ENCODE data around the gene CRB2.

The CRB2 gene

GRCh38 chr9:123338710-123339665, 17.0 kb upstream of the CRB2 start:
- Histone ChIP-seq H3K27me3 (ENCODE audit: control insufficient read depth, insufficient read depth, low read length, poor library complexity, severe bottlenecking) (no peaks in the 10 kb centered on the region), H3K9me3 (ENCODE audit: control insufficient read depth, low read length) (no peaks in the 10 kb centered on the region), H3K4me1 (ENCODE audit: control insufficient read depth, insufficient read depth, low read length) (peaks cover 12% of the 10 kb centered on the region), H3K36me3 (ENCODE audit: control insufficient read depth, insufficient read depth, low read length) (no peaks in the 10 kb centered on the region), H3K4me3 (ENCODE audit: insufficient read depth, low read depth, low read length) (no peak overlapping the region), H3K27ac (ENCODE audit: insufficient read depth, low read depth, low read length, poor library complexity, severe bottlenecking) (no peak overlapping the region)
- WGBS, 2 experiments = 88 to 89% methylated on average over 35 of the region's 35 CpGs

- 77 to 80% methylated on average over 32 of the region's 32 CpGs for WGBS, 2 experiments
- H3K27me3 ChIP-seq (ENCODE audit: control insufficient read depth, insufficient read depth, low read length, poor library complexity, severe bottlenecking) = no peaks in the 10 kb centered on the region
- H3K4me3 ChIP-seq (ENCODE audit: insufficient read depth, low read depth, low read length) = no peak overlapping the region
- no peaks in the 10 kb centered on the region for H3K36me3 ChIP-seq (ENCODE audit: control insufficient read depth, insufficient read depth, low read length)
- H3K4me1 ChIP-seq (ENCODE audit: control insufficient read depth, insufficient read depth, low read length) = peaks cover 12% of the 10 kb centered on the region
- no peaks in the 10 kb centered on the region for H3K9me3 ChIP-seq (ENCODE audit: control insufficient read depth, low read length)
- no peak overlapping the region for H3K27ac ChIP-seq (ENCODE audit: insufficient read depth, low read depth, low read length, poor library complexity, severe bottlenecking)
Measured at GRCh38 chr9:123339666-123340510, 16.1 kb upstream of the CRB2 start.

GRCh38 chr9:123341816-123342215, 14.2 kb upstream of the CRB2 start:
- Histone ChIP-seq H3K27me3 (ENCODE audit: control insufficient read depth, insufficient read depth, low read length, poor library complexity, severe bottlenecking) (no peaks in the 10 kb centered on the region), H3K9me3 (ENCODE audit: control insufficient read depth, low read length) (no peaks in the 10 kb centered on the region), H3K4me1 (ENCODE audit: control insufficient read depth, insufficient read depth, low read length) (no peaks in the 10 kb centered on the region), H3K36me3 (ENCODE audit: control insufficient read depth, insufficient read depth, low read length) (no peaks in the 10 kb centered on the region), H3K27ac (ENCODE audit: insufficient read depth, low read depth, low read length, poor library complexity, severe bottlenecking) (no peak overlapping the region), H3K4me3 (ENCODE audit: insufficient read depth, low read depth, low read length) (no peak overlapping the region)
- 88 to 91% methylated on average over 6 of the region's 6 CpGs for WGBS, 2 experiments

- H3K4me1 ChIP-seq (ENCODE audit: control insufficient read depth, insufficient read depth, low read length) = no peaks in the 10 kb centered on the region
- 89 to 91% methylated on average over 5 of the region's 5 CpGs for WGBS, 2 experiments
- no peak overlapping the region for H3K27ac ChIP-seq (ENCODE audit: insufficient read depth, low read depth, low read length, poor library complexity, severe bottlenecking)
- no peaks in the 10 kb centered on the region for H3K9me3 ChIP-seq (ENCODE audit: control insufficient read depth, low read length)
- no peak overlapping the region for H3K4me3 ChIP-seq (ENCODE audit: insufficient read depth, low read depth, low read length)
- no peaks in the 10 kb centered on the region for H3K36me3 ChIP-seq (ENCODE audit: control insufficient read depth, insufficient read depth, low read length)
- no peaks in the 10 kb centered on the region for H3K27me3 ChIP-seq (ENCODE audit: control insufficient read depth, insufficient read depth, low read length, poor library complexity, severe bottlenecking)
Measured at GRCh38 chr9:123342247-123342646, 13.8 kb upstream of the CRB2 start.

- Histone ChIP-seq H3K27ac (ENCODE audit: insufficient read depth, low read depth, low read length, poor library complexity, severe bottlenecking) (no peak overlapping the region), H3K36me3 (ENCODE audit: control insufficient read depth, insufficient read depth, low read length) (no peaks in the 10 kb centered on the region), H3K4me1 (ENCODE audit: control insufficient read depth, insufficient read depth, low read length) (no peaks in the 10 kb centered on the region), H3K9me3 (ENCODE audit: control insufficient read depth, low read length) (no peaks in the 10 kb centered on the region), H3K27me3 (ENCODE audit: control insufficient read depth, insufficient read depth, low read length, poor library complexity, severe bottlenecking) (no peaks in the 10 kb centered on the region), H3K4me3 (ENCODE audit: insufficient read depth, low read depth, low read length) (no peak overlapping the region)
- 75 to 78% methylated on average over 13 of the region's 13 CpGs for WGBS, 2 experiments
Measured at GRCh38 chr9:123343443-123344191, 12.4 kb upstream of the CRB2 start.

- H3K4me3 ChIP-seq (ENCODE audit: insufficient read depth, low read depth, low read length) = no peak overlapping the region
- H3K9me3 ChIP-seq (ENCODE audit: control insufficient read depth, low read length) = no peaks in the 10 kb centered on the region
- no peaks in the 10 kb centered on the region for H3K36me3 ChIP-seq (ENCODE audit: control insufficient read depth, insufficient read depth, low read length)
- no peak overlapping the region for H3K27ac ChIP-seq (ENCODE audit: insufficient read depth, low read depth, low read length, poor library complexity, severe bottlenecking)
- H3K27me3 ChIP-seq (ENCODE audit: control insufficient read depth, insufficient read depth, low read length, poor library complexity, severe bottlenecking) = no peaks in the 10 kb centered on the region
- WGBS, 2 experiments = 95% methylated on average over 9 of the region's 9 CpGs
- no peaks in the 10 kb centered on the region for H3K4me1 ChIP-seq (ENCODE audit: control insufficient read depth, insufficient read depth, low read length)
Measured at GRCh38 chr9:123344192-123344949, 11.6 kb upstream of the CRB2 start.

GRCh38 chr9:123345567-123345955, 10.4 kb upstream of the CRB2 start:
- no peaks in the 10 kb centered on the region for H3K4me1 ChIP-seq (ENCODE audit: control insufficient read depth, insufficient read depth, low read length)
- H3K27ac ChIP-seq (ENCODE audit: insufficient read depth, low read depth, low read length, poor library complexity, severe bottlenecking) = no peak overlapping the region
- 64 to 66% methylated on average over 6 of the region's 6 CpGs for WGBS, 2 experiments
- no peaks in the 10 kb centered on the region for H3K27me3 ChIP-seq (ENCODE audit: control insufficient read depth, insufficient read depth, low read length, poor library complexity, severe bottlenecking)
- H3K36me3 ChIP-seq (ENCODE audit: control insufficient read depth, insufficient read depth, low read length) = no peaks in the 10 kb centered on the region
- H3K4me3 ChIP-seq (ENCODE audit: insufficient read depth, low read depth, low read length) = no peak overlapping the region
- H3K9me3 ChIP-seq (ENCODE audit: control insufficient read depth, low read length) = no peaks in the 10 kb centered on the region

GRCh38 chr9:123346026-123346425, 10.0 kb upstream of the CRB2 start:
- Histone ChIP-seq H3K27me3 (ENCODE audit: control insufficient read depth, insufficient read depth, low read length, poor library complexity, severe bottlenecking) (no peaks in the 10 kb centered on the region), H3K27ac (ENCODE audit: insufficient read depth, low read depth, low read length, poor library complexity, severe bottlenecking) (no peak overlapping the region), H3K9me3 (ENCODE audit: control insufficient read depth, low read length) (no peaks in the 10 kb centered on the region), H3K36me3 (ENCODE audit: control insufficient read depth, insufficient read depth, low read length) (no peaks in the 10 kb centered on the region), H3K4me1 (ENCODE audit: control insufficient read depth, insufficient read depth, low read length) (no peaks in the 10 kb centered on the region), H3K4me3 (ENCODE audit: insufficient read depth, low read depth, low read length) (no peak overlapping the region)
- 93 to 94% methylated on average over 9 of the region's 9 CpGs for WGBS, 2 experiments

GRCh38 chr9:123346826-123347225, 9.2 kb upstream of the CRB2 start:
- Histone ChIP-seq H3K36me3 (ENCODE audit: control insufficient read depth, insufficient read depth, low read length) (no peaks in the 10 kb centered on the region), H3K4me3 (ENCODE audit: insufficient read depth, low read depth, low read length) (no peak overlapping the region), H3K27ac (ENCODE audit: insufficient read depth, low read depth, low read length, poor library complexity, severe bottlenecking) (no peak overlapping the region), H3K9me3 (ENCODE audit: control insufficient read depth, low read length) (no peaks in the 10 kb centered on the region), H3K27me3 (ENCODE audit: control insufficient read depth, insufficient read depth, low read length, poor library complexity, severe bottlenecking) (no peaks in the 10 kb centered on the region), H3K4me1 (ENCODE audit: control insufficient read depth, insufficient read depth, low read length) (no peaks in the 10 kb centered on the region)
- WGBS, 2 experiments = 94 to 96% methylated on average over 3 of the region's 3 CpGs
